PFSK-1 (cell line): ENCODE results near the gene RTN4RL1.

Source experiments
- FOXP2 ChIP-seq: optimal IDR thresholded peaks from 2 replicates; pipeline ENCODE3; 2011; ENCODE audit warnings: borderline replicate concordance, control low read depth, inconsistent platforms; ENCODE audit not compliant: insufficient read depth; ENCODE audit errors: extremely low read length, extremely low read depth
- POLR2AphosphoS5 ChIP-seq: IDR thresholded peaks from 2 replicates; pipeline ENCODE4 v1.6.1; 2012; ENCODE audit warnings: low read depth, mild to moderate bottlenecking, control low read depth, low read length, moderate library complexity
- SIN3A ChIP-seq: IDR thresholded peaks from 2 replicates; pipeline ENCODE4 v1.6.1; 2012; ENCODE audit warnings: mild to moderate bottlenecking, low read length, moderate library complexity, borderline replicate concordance; ENCODE audit not compliant: insufficient read depth
- TF ChIP-seq, protein P1 (sequence below), 2 experiments: IDR thresholded peaks; 2 replicates each; pipeline versions ENCODE4 v1.6.1 to v1.8.0; 2011 to 2012; ENCODE audit warnings: low read depth in 2 of 2, low read length in 2 of 2, control low read depth in 1 of 2, inconsistent platforms in 1 of 2, mild to moderate bottlenecking in 1 of 2, moderate library complexity in 1 of 2; ENCODE audit not compliant: insufficient read depth in 1 of 2

DNA sequence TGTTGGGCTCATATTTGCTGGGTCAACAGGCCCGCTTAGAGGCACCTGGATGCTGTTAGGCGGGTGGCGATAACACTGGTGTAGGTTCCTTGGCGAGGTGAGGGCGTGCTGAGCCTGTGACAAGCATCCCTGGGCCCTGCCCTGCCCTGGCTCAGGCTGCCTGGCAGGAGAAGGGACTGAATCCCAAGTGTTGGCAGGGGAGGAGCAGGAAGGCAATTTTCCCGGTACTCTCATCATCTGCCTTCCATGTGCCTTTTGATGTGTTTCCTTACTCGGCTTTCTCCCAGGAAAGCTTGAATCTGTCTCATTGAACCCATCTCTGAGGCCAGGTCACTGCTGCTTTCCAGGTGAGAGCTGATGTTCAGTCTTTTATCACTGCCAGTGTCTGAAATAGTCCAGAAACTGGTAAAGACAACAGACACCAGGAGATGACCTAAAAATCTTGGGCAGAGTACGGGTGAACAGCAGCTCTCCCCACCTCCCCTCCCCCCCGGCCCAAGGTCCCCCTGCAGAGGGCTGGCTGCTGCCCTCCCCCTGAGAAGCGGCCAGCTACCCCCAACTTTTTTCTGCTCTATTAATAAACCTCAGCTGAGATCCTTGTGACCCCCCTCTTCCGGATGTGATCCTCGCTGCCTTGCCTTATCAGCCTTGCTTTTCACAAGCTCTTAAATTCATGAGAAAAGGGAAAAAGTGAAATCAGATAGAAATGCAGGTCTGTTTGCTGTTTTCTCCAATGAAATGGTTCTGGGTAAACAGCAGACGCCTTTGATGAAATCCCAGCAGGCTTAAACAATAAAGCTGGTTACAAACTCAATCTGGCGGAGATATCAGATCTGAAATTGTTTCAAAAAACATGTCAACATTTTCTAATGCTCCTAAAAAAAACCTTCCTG, 29.0 kb downstream of the RTN4RL1 start:
- TF ChIP-seq POLR2AphosphoS5: no peak
- TF ChIP-seq SIN3A: no peak
- no peak for TF ChIP-seq FOXP2
- TF ChIP-seq, protein P1, sequence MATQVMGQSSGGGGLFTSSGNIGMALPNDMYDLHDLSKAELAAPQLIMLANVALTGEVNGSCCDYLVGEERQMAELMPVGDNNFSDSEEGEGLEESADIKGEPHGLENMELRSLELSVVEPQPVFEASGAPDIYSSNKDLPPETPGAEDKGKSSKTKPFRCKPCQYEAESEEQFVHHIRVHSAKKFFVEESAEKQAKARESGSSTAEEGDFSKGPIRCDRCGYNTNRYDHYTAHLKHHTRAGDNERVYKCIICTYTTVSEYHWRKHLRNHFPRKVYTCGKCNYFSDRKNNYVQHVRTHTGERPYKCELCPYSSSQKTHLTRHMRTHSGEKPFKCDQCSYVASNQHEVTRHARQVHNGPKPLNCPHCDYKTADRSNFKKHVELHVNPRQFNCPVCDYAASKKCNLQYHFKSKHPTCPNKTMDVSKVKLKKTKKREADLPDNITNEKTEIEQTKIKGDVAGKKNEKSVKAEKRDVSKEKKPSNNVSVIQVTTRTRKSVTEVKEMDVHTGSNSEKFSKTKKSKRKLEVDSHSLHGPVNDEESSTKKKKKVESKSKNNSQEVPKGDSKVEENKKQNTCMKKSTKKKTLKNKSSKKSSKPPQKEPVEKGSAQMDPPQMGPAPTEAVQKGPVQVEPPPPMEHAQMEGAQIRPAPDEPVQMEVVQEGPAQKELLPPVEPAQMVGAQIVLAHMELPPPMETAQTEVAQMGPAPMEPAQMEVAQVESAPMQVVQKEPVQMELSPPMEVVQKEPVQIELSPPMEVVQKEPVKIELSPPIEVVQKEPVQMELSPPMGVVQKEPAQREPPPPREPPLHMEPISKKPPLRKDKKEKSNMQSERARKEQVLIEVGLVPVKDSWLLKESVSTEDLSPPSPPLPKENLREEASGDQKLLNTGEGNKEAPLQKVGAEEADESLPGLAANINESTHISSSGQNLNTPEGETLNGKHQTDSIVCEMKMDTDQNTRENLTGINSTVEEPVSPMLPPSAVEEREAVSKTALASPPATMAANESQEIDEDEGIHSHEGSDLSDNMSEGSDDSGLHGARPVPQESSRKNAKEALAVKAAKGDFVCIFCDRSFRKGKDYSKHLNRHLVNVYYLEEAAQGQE (IDR thresholded peaks at IDR 0.05; ENCODE audit: insufficient read depth in 1 of 2, low read depth in 2 of 2, low read length in 2 of 2): no peak
